Measurements from ENCODE around the gene CDK5RAP2.

Gene CDK5RAP2

GRCh38 chr9:120377268-120378159 lies 202.5 kb downstream of the CDK5RAP2 start:
- DNase-seq: no peak

- DNase-seq: no peak
Measured at GRCh38 chr9:120376101-120376500, 203.9 kb downstream of the CDK5RAP2 start.

GRCh38 chr9:120375316-120375715 lies 204.7 kb downstream of the CDK5RAP2 start:
- DNase-seq: no peak

- no peak for DNase-seq
Measured at GRCh38 chr9:120374817-120375216, 205.2 kb downstream of the CDK5RAP2 start.

- DNase-seq: no peak
Measured at GRCh38 chr9:120374239-120374638, 205.7 kb downstream of the CDK5RAP2 start.

- no peak for DNase-seq
Measured at GRCh38 chr9:120372040-120372439, 207.9 kb downstream of the CDK5RAP2 start.

GRCh38 chr9:120369608-120370220 lies 210.3 kb downstream of the CDK5RAP2 start:
- DNase-seq: no peak

- no peak for DNase-seq
Measured at GRCh38 chr9:120368799-120369198, 211.2 kb downstream of the CDK5RAP2 start.

- DNase-seq: no peak
Measured at GRCh38 chr9:120366644-120367019, 213.3 kb downstream of the CDK5RAP2 start.

- no peak for DNase-seq
Measured at GRCh38 chr9:120365386-120365785, 214.6 kb downstream of the CDK5RAP2 start.

- no peak for DNase-seq
Measured at GRCh38 chr9:120363697-120364096, 216.3 kb downstream of the CDK5RAP2 start.

GRCh38 chr9:120362446-120362845 lies 217.5 kb downstream of the CDK5RAP2 start:
- DNase-seq: no peak

GRCh38 chr9:120361551-120361950 lies 218.4 kb downstream of the CDK5RAP2 start:
- DNase-seq: no peak

- no peak for DNase-seq
Measured at GRCh38 chr9:120360510-120360909, 219.5 kb downstream of the CDK5RAP2 start.

- no peak for DNase-seq
Measured at GRCh38 chr9:120360046-120360445, 219.9 kb downstream of the CDK5RAP2 start.

- no peak for DNase-seq
Measured at GRCh38 chr9:120358877-120359276, 221.1 kb downstream of the CDK5RAP2 start.

- no peak for DNase-seq
Measured at GRCh38 chr9:120353506-120353905, 226.5 kb downstream of the CDK5RAP2 start.

- DNase-seq: no peak
Measured at GRCh38 chr9:120351106-120351505, 228.9 kb downstream of the CDK5RAP2 start.

- DNase-seq: no peak
Measured at GRCh38 chr9:120350596-120350995, 229.4 kb downstream of the CDK5RAP2 start.

GRCh38 chr9:120348951-120349429 lies 231.0 kb downstream of the CDK5RAP2 start:
- no peak for DNase-seq

GRCh38 chr9:120345379-120345778 lies 234.6 kb downstream of the CDK5RAP2 start:
- no peak for DNase-seq

GRCh38 chr9:120344230-120344629 lies 235.7 kb downstream of the CDK5RAP2 start:
- no peak for DNase-seq

GRCh38 chr9:120343416-120343815 lies 236.6 kb downstream of the CDK5RAP2 start:
- no peak for DNase-seq

All from NCI-H524 treated with DMSO at 0.1 percent for 48 hours (cell line).